H1 (cell line): ENCODE results near the gene CLDN9. TPM values are rescaled to one million over a fixed set of nuclear protein-coding genes. Genes with fewer than 3 reads are reported as not detected.

ENCODE experiments used
- PHF8 ChIP-seq: fragments of 200-600 bp; sonication (generic); conservative IDR thresholded peaks from 2 replicates; pipeline ENCODE4 v1.7.1; 2012; ENCODE audit warnings: low read depth, mild to moderate bottlenecking, inconsistent platforms, low read length, moderate library complexity
- SAP30 ChIP-seq: fragments of 300-600 bp; sonication (generic); IDR thresholded peaks from 2 replicates; pipeline ENCODE4 v1.7.1; 2012; ENCODE audit warnings: low read length, moderate library complexity, mild to moderate bottlenecking, inconsistent platforms; ENCODE audit not compliant: insufficient read depth, insufficient replicate concordance
- polyA plus RNA-seq, 7 experiments: library from polyadenylated mRNA; depleted of rRNA in 3 of 7; stranded (reverse) in 5 of 7; unstranded in 2 of 7; fragments of >200 nt in 5 of 7; fragments of 200-250 nt in 2 of 7; gene quantifications; 1 replicate in 5 of 7; 2 replicates in 1 of 7; 4 replicates in 1 of 7; pipeline versions ENCODE4 v1.2.1 to v1.2.3, GENCODE V29; 2011 to 2013; ENCODE audit warnings: missing spikeins in 2 of 7, mixed read lengths in 2 of 7
- total RNA-seq: library from RNA; stranded (reverse); fragmentation: NEBNext Ultra II Directional; extraction: Animal tissue kit (Norgen Biotek cat#: 25700); gene quantifications from 2 replicates; pipeline ENCODE4 v1.2.1, GENCODE V29; 2021

CLDN9 gene
- total and polyA plus RNA-seq, 2 of the 8 experiments (the other 6 are each of a cell fraction or from before 2014, with no cell fraction given) = 0.60 to 0.89 TPM

GRCh38 chr16:3023669-3024478 is 11.2 kb downstream of the CLDN9 start, which contains the start of the genes HCFC1R1 and THOC6 (continued):
- TF ChIP-seq PHF8 = peak; percentile 94
- TF ChIP-seq SAP30 = no peak
